HFFc6 (cell line): ENCODE results near the gene PCDHGA3. TPM values are rescaled to one million over a fixed set of nuclear protein-coding genes. Genes with fewer than 3 reads are reported as not detected.

Experiments used
- DNase-seq: peaks from one replicate; pipeline ENCODE4 v3.0.0-alpha.2; 2018
- H3K27ac Mint-ChIP-seq: 2 replicates; pipeline ENCODE4 v1.8.0; 2020; ENCODE audit warnings: mild to moderate bottlenecking, mixed read lengths
- H3K27me3 Mint-ChIP-seq: 2 replicates; pipeline ENCODE4 v1.8.0; 2021; ENCODE audit warnings: mild to moderate bottlenecking, moderate library complexity, mixed read lengths; ENCODE audit not compliant: insufficient read depth
- H3K36me3 Mint-ChIP-seq: 2 replicates; pipeline ENCODE4 v1.8.0; 2021; ENCODE audit warnings: low read depth, mixed read lengths
- H3K4me1 Mint-ChIP-seq: 2 replicates; pipeline ENCODE4 v1.8.0; 2020; ENCODE audit warnings: low read depth, mixed read lengths
- H3K4me3 Mint-ChIP-seq: 2 replicates; pipeline ENCODE4 v1.8.0; 2020; ENCODE audit warnings: mild to moderate bottlenecking, moderate library complexity, mixed read lengths
- H3K9me3 Mint-ChIP-seq: 2 replicates; pipeline ENCODE4 v1.8.0; 2020; ENCODE audit warnings: mild to moderate bottlenecking, mixed read lengths
- CTCF ChIP-seq: fragments of 200-600 bp; sonication (generic); IDR thresholded peaks from 2 replicates; pipeline ENCODE4 v1.5.0; 2021; ENCODE audit warnings: antibody characterized with exemption, mild to moderate bottlenecking
- total RNA-seq, 6 experiments: library from RNA; stranded (reverse); fragmentation: NEBNext Ultra II Directional; extraction: Animal tissue kit (Norgen Biotek cat#: 25700); gene quantifications; 2 replicates in 1 of 6; 3 replicates in 5 of 6; pipeline ENCODE4 v1.2.3, GENCODE V29; 2021

The PCDHGA3 gene
- total RNA-seq, 6 experiments from 2014 or later = 1.9 to 10.2 (median 2.7) TPM

GRCh38 chr5:141362719-141363118 lies 19.1 kb downstream of the PCDHGA3 start:
- H3K4me1 Mint-ChIP-seq = peaks cover 22% of the 10 kb centered on the region
- H3K4me3 Mint-ChIP-seq = peak overlapping the region; percentile 42
- H3K27ac Mint-ChIP-seq = no peak overlapping the region
- peaks cover 54% of the 10 kb centered on the region for H3K36me3 Mint-ChIP-seq
- H3K9me3 Mint-ChIP-seq = peaks cover 66% of the 10 kb centered on the region
- peaks cover 4% of the 10 kb centered on the region for H3K27me3 Mint-ChIP-seq
- TF ChIP-seq CTCF = no peak
- DNase-seq = no peak

- Mint-ChIP-seq H3K36me3 (peaks cover 54% of the 10 kb centered on the region), H3K4me3 (no peak within 1 kb of the TSS; the same call in 1 of the 2 replicates), H3K4me1 (peaks cover 22% of the 10 kb centered on the region), H3K27me3 (peaks cover 4% of the 10 kb centered on the region), H3K9me3 (peaks cover 66% of the 10 kb centered on the region), H3K27ac (no peak within 1 kb of the TSS)
- no peak for TF ChIP-seq CTCF
- no peak for DNase-seq
Measured at GRCh38 chr5:141363952-141364660, 20.5 kb downstream of the PCDHGA3 start, which contains the start of gene PCDHGA5. PCDHGA5 (plus strand) TSS chr5:141364162; CDS start chr5:141364331, 169 bp downstream.

GRCh38 chr5:141366016-141366896 lies 22.6 kb downstream of the PCDHGA3 start:
- peaks cover 60% of the 10 kb centered on the region for H3K9me3 Mint-ChIP-seq
- peaks cover 51% of the 10 kb centered on the region for H3K36me3 Mint-ChIP-seq
- no peak for TF ChIP-seq CTCF
- peaks cover 25% of the 10 kb centered on the region for H3K4me1 Mint-ChIP-seq
- no peak overlapping the region for H3K4me3 Mint-ChIP-seq
- no peak overlapping the region for H3K27ac Mint-ChIP-seq
- H3K27me3 Mint-ChIP-seq = peaks cover 3% of the 10 kb centered on the region
- DNase-seq = no peak

- Mint-ChIP-seq H3K9me3 (peaks cover 61% of the 10 kb centered on the region), H3K27ac (peak within 1 kb of the TSS; percentile 73), H3K27me3 (peaks cover 3% of the 10 kb centered on the region), H3K4me1 (peaks cover 20% of the 10 kb centered on the region), H3K36me3 (peaks cover 53% of the 10 kb centered on the region), H3K4me3 (peak within 1 kb of the TSS; percentile 88)
- DNase-seq = peak; percentile 73
- peak; percentile 70 for TF ChIP-seq CTCF
Measured at GRCh38 chr5:141369994-141370848, 26.6 kb downstream of the PCDHGA3 start, which contains the start of gene PCDHGB3. PCDHGB3 (plus strand) TSS chr5:141370242; CDS start chr5:141370395, 153 bp downstream.
